Mesothelial cell of epicardium (in vitro differentiated cells): Measurements from ENCODE around the gene BEND7. TPM values are rescaled to one million over a fixed set of nuclear protein-coding genes. Genes with fewer than 3 reads are reported as not detected.
A peak's percentile ranks its signal among the peaks of the same experiment; 100 is the strongest.
"Not testable (repeated sequence)": the region's sequence is repeated elsewhere in the genome, so short reads cannot be mapped to it uniquely, and the experiment has no call there.

ENCODE experiments used
- DNase-seq, 2 experiments: peaks; one replicate each; pipeline ENCODE4 v3.0.0; 2021; ENCODE audit warnings: low spot score in 2 of 2; ENCODE audit not compliant: unreplicated experiment in 2 of 2
- H3K27ac Mint-ChIP-seq: 2 replicates; pipeline ENCODE4 v1.8.0; 2021; ENCODE audit warnings: mixed read lengths
- H3K27me3 Mint-ChIP-seq: 2 replicates; pipeline ENCODE4 v1.8.0; 2021; ENCODE audit warnings: low read depth, mixed read lengths
- H3K36me3 Mint-ChIP-seq: 2 replicates; pipeline ENCODE4 v1.8.0; 2021; ENCODE audit warnings: mixed read lengths
- H3K4me1 Mint-ChIP-seq: 2 replicates; pipeline ENCODE4 v1.8.0; 2021; ENCODE audit warnings: mixed read lengths
- H3K4me3 Mint-ChIP-seq: 2 replicates; pipeline ENCODE4 v1.8.0; 2021; ENCODE audit warnings: mild to moderate bottlenecking, moderate library complexity, mixed read lengths
- H3K9me3 Mint-ChIP-seq: 2 replicates; pipeline ENCODE4 v1.8.0; 2021; ENCODE audit warnings: mixed read lengths
- CTCF ChIP-seq: fragments of 200-600 bp; sonication (generic); IDR thresholded peaks from one replicate; pipeline ENCODE4 v1.5.0; 2021; ENCODE audit warnings: antibody characterized with exemption; ENCODE audit not compliant: unreplicated experiment
- total RNA-seq: library from RNA; stranded (reverse); gene quantifications from 3 replicates; pipeline ENCODE4 v1.2.1, GENCODE V29; 2021

BEND7 gene
- total RNA-seq, 1 donor from 2014 or later: 38.2 TPM

- Mint-ChIP-seq H3K4me1 (no peaks in the 10 kb centered on the region), H3K27ac (no peak overlapping the region), H3K4me3 (no peak overlapping the region), H3K27me3 (peaks cover 4% of the 10 kb centered on the region), H3K9me3 (no peaks in the 10 kb centered on the region), H3K36me3 (peaks cover 32% of the 10 kb centered on the region)
- DNase-seq: no peak
- TF ChIP-seq CTCF: no peak
These were observed 83.0 kb downstream of the BEND7 start for GRCh38 chr10:13445656-13446400.

GRCh38 chr10:13441476-13441875 lies 87.3 kb downstream of the BEND7 start:
- DNase-seq: no peak
- H3K9me3 Mint-ChIP-seq: no peaks in the 10 kb centered on the region
- no peak overlapping the region for H3K27ac Mint-ChIP-seq
- peaks cover 36% of the 10 kb centered on the region for H3K27me3 Mint-ChIP-seq
- no peak overlapping the region for H3K4me3 Mint-ChIP-seq
- H3K4me1 Mint-ChIP-seq: peaks cover 12% of the 10 kb centered on the region
- peaks cover 14% of the 10 kb centered on the region for H3K36me3 Mint-ChIP-seq
- TF ChIP-seq CTCF: no peak

- peaks cover 12% of the 10 kb centered on the region for H3K4me1 Mint-ChIP-seq
- H3K4me3 Mint-ChIP-seq: peak overlapping the region; percentile 58
- peak; percentile 48 to 79 for DNase-seq
- TF ChIP-seq CTCF: peak; percentile 79
- H3K36me3 Mint-ChIP-seq: peaks cover 6% of the 10 kb centered on the region
- H3K27ac Mint-ChIP-seq: no peak overlapping the region
- H3K27me3 Mint-ChIP-seq: peaks cover 40% of the 10 kb centered on the region
- H3K9me3 Mint-ChIP-seq: no peaks in the 10 kb centered on the region
These were observed 88.4 kb downstream of the BEND7 start for GRCh38 chr10:13440185-13441061.

- Mint-ChIP-seq H3K27ac (no peak overlapping the region), H3K4me3 (peak overlapping the region; percentile 58), H3K4me1 (peaks cover 12% of the 10 kb centered on the region), H3K27me3 (peaks cover 40% of the 10 kb centered on the region), H3K36me3 (peaks cover 4% of the 10 kb centered on the region), H3K9me3 (no peaks in the 10 kb centered on the region)
- peak in 1 of 2 experiments; percentile 41 for DNase-seq
- no peak for TF ChIP-seq CTCF
These were observed 89.3 kb downstream of the BEND7 start for GRCh38 chr10:13439313-13440184.

GRCh38 chr10:13437026-13437555 lies 91.7 kb downstream of the BEND7 start:
- no peak for DNase-seq
- Mint-ChIP-seq H3K36me3 (no peaks in the 10 kb centered on the region), H3K9me3 (no peaks in the 10 kb centered on the region), H3K27me3 (peaks cover 40% of the 10 kb centered on the region), H3K4me3 (no peak overlapping the region), H3K27ac (no peak overlapping the region), H3K4me1 (peaks cover 12% of the 10 kb centered on the region)
- no peak for TF ChIP-seq CTCF

GRCh38 chr10:13427943-13428342 lies 100.9 kb downstream of the BEND7 start:
- not testable (repeated sequence) for H3K4me3 Mint-ChIP-seq, H3K4me1 Mint-ChIP-seq, H3K27ac Mint-ChIP-seq, DNase-seq, H3K9me3 Mint-ChIP-seq, H3K36me3 Mint-ChIP-seq
- H3K27me3 Mint-ChIP-seq: peaks cover 26% of the 10 kb centered on the region
